OCI-M2 (cell line): Measurements from ENCODE around the gene SHISA6.

Experiments
- DNase-seq: peaks from one replicate; lab custom pipeline; 2025; ENCODE audit not compliant: unreplicated experiment; lab: John Stamatoyannopoulos, UW

Gene SHISA6

DNA sequence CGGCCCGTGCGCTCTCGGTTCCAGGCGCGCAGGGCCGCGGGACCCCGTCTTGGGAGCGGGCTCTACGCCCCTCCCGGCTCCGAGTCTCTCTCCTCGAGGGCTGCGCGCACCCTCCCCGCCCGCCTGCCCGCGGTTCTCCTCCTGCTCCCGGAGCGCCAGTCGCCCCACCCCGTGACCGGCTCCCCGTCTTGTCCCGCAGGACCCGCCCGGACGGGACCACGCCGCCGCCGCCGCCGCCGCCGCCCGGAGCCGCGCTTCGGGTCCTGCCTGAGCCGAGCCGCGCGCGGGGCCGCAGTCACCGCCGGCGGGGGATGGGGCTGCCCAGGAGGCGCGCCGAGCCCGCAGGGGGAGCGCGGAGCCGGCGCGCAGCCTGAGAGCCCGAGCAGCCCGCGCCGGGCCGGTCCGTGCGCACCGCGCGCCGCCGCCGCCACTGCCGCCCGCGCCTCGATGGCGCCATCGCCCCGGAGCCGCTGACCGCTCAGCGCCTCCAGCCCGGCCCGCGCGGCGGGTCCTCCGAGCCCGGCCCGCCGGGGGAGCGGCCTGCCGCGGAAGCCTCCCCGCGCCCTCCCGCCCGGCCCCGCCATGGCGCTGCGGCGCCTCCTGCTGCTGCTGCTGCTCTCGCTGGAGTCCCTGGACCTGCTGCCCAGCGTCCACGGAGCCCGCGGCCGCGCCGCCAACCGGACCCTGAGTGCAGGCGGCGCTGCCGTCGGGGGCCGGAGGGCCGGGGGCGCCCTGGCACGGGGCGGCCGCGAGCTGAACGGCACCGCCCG lies at the start of gene SHISA6:
Gene SHISA6, plus strand, starts transcription at position 373 of the 770 bp plus-strand sequence.
- no peak for DNase-seq

DNA sequence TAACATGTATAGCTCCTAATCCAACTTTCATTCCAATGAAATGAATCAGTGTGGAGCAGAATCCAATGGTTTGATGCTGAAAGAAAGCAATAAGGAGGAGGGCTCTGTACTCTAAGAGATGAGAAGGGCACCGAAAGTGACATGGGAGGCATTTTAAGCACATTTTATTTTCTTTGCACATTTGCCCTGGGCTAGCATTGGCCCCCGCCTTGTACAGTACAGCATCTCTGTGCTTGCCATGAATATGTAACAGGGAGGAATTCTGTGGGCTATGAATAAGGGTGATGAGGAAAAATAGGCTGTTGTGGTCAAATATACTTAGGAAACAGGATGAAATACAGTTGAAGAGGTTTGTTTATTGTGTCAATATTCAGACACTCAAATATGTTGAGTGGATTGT lies 45.2 kb upstream of the SHISA6 start:
- no peak for DNase-seq

GRCh38 chr17:11204991-11205390 lies 36.0 kb upstream of the SHISA6 start:
- no peak for DNase-seq

DNA sequence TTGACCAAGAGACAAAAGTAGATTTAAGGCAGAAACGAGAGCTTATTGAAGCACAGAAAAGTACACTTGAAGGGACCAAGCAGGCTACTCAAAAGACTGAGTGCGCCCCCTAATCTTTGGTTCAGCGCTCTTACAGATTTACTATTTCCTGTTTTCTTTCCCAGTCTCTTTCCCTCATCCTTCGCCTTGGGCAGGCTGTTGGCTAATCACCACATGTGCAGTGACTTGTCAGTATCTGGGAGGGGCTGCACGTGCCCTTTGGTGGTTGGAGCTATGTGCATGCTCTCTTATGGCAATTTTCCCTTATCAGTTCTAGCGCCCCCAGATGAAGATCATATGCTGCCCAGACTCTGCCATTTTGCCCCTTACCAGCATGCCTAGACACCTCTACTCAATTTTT lies 35.4 kb upstream of the SHISA6 start:
- no peak for DNase-seq

DNA sequence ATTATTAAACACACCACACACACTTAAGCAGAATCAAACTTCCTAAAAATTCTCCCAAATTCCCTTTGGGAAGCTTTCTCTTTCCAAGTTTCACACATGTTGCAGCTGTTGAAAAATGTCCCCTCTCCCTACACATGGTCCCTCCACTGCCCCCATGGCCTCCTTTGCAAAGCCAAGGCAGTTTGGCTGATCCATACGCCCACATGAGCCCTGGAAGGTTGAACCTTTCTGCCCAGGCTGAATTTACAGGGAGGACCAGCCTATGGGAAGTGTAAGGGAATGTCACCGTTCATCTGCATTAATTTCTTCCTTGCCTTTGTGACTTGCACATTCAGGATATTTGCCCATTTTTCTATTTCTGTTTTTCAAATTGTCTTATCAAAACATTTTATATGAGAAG lies 31.1 kb upstream of the SHISA6 start:
- no peak for DNase-seq

- DNase-seq, result no peak
Measured at GRCh38 chr17:11212792-11213191, 28.2 kb upstream of the SHISA6 start.

DNA sequence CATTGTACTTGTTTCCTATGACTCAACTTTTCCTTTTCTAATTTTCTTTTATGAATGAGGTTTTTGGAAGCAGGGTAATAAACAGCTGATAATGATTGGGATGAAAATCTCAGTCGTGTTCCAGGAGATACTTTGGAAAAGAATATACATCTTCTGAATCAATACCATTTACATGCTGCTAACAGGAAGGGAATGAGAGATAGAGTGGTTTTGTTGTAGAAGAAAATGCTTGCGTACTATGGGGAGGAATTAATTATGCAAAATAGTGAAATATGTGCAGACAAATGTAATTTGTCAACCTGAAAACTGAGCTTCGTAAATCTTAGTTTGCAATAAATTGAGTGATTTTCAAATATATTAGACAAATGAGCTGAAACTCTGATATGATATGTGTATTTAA lies 24.0 kb upstream of the SHISA6 start:
- no peak for DNase-seq

GRCh38 chr17:11221196-11221595 lies 19.8 kb upstream of the SHISA6 start:
- no peak for DNase-seq

DNA sequence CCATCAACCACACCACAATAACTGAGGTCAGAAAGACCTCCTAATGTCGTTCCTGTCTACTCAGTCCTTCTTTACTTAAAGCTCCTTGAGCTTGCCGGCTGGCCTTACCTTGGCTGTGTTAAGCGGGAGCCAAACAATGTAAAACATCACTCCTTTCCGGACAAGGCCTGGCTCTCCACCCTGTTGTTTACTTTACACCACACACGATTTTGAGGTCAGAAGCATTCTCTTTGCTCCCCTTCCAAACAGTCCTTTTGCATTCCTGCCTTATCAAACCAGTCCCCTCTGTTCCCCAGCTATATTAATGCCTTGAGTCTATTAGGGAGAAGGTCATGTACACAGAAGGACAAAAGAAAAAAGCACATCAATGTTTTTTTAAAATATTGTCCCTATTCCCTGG lies 19.3 kb upstream of the SHISA6 start:
- no peak for DNase-seq

- DNase-seq, result no peak
Measured at GRCh38 chr17:11238705-11239104, 2.3 kb upstream of the SHISA6 start.

DNA sequence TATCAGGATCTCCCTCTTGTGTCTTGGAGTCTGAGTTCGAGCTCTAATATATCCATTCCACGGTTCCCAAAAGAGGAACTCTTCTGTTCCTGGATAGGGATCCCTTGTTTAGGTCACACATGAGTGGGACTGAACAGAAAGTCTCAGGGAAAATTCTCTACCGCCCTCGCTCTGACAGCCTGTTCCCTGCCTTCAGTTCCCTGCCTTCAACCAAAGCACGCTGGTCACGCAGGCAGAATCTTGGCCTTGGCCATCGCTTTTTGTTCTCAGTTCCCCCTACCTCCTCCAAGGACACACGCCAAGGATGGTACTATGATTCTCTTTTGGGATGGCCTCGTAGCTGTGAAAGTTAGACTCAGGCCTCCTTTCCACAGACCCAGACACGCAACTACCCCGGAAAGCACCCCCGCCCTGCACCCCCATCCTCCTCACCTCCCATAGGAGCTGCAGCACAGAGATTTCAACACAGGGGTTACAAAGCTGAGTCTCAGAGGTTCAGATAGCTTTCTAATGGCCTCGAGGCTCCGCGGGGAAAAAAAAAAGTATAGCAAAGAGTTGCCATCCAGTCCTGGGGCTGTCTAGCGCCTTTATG lies 1.5 kb upstream of the SHISA6 start:
- no peak for DNase-seq

- DNase-seq, result no peak
Measured at GRCh38 chr17:11240041-11240840, 772 bp upstream of the SHISA6 start.

DNA sequence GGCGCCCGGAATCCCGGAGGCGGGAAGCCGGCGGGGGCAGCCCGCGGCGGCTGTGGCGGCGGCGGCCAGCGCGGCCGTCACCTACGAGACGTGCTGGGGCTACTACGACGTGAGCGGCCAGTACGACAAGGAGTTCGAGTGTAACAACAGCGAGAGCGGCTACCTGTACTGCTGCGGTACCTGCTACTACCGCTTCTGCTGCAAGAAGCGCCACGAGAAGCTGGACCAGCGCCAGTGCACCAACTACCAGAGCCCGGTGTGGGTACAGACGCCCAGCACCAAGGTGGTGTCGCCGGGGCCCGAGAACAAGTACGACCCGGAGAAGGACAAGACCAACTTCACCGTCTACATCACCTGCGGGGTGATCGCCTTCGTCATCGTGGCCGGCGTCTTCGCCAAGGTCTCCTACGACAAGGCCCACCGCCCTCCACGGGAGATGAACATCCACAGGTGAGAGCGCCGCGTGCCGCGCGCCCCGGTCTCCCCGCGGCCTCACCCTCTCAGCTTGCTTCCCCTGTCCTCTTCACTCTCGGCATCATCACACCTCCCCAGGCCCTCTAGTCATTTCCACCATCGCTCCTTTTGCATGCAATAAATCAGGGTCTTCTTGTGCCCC lies 706 bp downstream of the SHISA6 start:
- DNase-seq, result no peak

DNA sequence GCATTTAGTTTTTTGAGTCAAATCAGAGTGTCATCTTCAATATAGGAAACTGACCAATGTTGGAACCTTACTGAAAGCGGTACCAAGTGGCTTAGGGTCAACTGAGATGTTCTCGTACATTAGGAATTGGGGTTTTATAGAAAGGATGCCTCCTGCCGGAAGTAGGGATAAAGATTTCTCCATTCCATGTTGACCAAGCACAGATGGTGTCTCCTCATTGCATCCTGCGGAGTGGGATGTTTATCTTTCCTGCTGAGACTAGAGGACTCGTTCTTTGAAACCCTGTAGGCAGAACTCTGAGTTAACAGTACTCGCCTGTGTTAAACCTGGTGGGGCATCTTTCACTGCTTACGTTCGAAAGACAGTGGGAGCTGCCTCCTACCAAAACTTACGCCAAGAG lies 1.4 kb downstream of the SHISA6 start:
- no peak for DNase-seq

DNA sequence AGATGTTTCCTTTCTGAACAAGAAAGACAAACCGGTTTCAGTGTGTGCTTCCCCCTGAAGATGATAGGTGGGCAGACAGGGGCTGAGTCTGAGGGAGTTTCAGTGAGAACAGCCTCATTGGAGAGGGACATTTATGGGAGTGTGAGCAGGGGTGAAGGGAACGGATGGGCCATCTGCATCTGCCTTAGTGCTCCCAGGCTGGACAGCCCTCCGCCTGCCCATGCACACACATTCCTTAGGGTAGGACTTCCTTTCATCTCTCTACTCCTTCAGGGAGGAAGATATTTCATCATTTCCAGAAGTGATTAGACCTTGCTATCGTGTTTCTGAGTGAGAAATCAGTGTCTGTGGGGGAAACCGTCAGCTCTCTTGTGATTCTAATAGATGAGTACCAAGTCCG lies 3.8 kb downstream of the SHISA6 start:
- DNase-seq, result no peak

DNA sequence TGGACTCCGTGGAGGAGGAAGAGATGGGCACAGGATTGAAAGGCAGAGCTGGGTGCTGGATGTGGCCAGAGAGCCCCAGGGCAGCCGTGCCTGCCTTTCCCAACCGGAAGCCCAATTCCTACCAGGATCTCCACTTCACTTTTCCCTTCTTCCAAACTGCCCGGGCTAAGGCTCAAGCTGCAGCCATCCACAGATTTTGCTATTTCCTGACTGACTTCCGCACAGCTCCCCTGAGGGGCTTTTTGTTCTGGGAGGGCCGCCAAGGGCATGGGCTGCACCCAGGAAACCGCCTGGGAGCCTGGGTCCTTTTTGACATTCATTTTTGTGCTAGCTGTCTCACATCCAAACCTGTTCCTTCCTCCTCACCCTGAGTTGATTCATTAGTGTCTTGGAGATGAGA lies 4.2 kb downstream of the SHISA6 start:
- DNase-seq, result no peak

- no peak for DNase-seq
Measured at GRCh38 chr17:11245791-11246190, 4.8 kb downstream of the SHISA6 start.

GRCh38 chr17:11250161-11250560 lies 9.1 kb downstream of the SHISA6 start:
- no peak for DNase-seq

GRCh38 chr17:11251561-11252107 lies 10.6 kb downstream of the SHISA6 start:
- no peak for DNase-seq

DNA sequence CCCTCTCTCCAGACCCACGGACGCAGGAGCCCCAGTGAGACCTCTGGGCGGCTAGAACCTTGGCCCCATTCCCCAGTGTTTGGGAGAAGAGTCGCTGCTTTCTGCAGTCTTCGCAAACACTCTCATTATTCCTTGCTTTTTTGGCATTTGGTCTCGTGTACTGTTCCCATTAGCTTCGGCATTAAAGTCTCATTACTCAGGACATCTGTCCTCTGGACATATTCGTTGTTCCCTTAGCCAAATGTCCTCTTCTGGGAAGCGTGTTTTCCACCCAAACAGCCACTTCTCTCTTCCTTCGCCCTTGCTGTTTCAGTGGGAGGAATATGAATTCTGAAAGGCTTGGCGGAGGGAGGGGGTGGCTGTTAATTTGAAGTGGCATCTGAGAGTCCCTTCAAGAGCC lies 11.1 kb downstream of the SHISA6 start:
- DNase-seq, result no peak

DNA sequence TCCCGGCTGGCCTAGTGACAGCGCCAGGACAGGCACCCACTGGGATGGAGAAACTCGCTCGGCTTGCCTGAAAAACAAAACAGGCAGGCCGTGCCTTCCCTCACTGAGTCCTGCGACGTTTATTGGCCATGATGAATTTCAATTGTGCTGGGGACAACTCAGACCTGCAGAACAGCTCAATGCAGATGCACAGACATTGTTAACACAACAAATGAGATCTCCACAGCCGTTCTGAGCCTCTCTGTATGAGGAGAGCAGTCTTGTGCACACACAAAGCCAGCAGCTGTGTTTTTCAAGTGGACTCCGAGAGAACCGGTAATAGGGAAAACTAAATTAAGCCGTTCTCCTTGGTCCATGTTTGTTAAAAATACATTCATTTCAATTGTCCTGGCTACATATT lies 15.9 kb downstream of the SHISA6 start:
- DNase-seq, result no peak
